SK-N-MC (cell line): ENCODE data around the gene FBXO34.

Experiments
- EZH2 ChIP-seq: fragments of 200-600 bp; sonication (generic); IDR thresholded peaks from one replicate; pipeline ENCODE4 v1.6.1; 2017; ENCODE audit warnings: antibody characterized with exemption
- POLR2AphosphoS5 ChIP-seq: IDR thresholded peaks from 2 replicates; pipeline ENCODE4 v1.6.1; 2012; ENCODE audit warnings: mild to moderate bottlenecking, low read depth, low read length, borderline replicate concordance

- TF ChIP-seq POLR2AphosphoS5 (no peak), EZH2 (no peak)
These were observed 116.9 kb downstream of the FBXO34 start for GRCh38 chr14:55388160-55388559.
